ENCODE results near the gene SPATA45. TPM values are rescaled to one million over a fixed set of nuclear protein-coding genes. Genes with fewer than 3 reads are reported as not detected.
"Not testable (repeated sequence)": the region's sequence is repeated elsewhere in the genome, so short reads cannot be mapped to it uniquely, and the experiment has no call there.

The SPATA45 gene
- total and polyA plus RNA-seq, 2 experiments from 2014 or later = 2.9 TPM; not detected in 1

- no peak overlapping the region for H3K4me3 ChIP-seq
- H3K27ac ChIP-seq = no peak overlapping the region
- no peaks in the 10 kb centered on the region for H3K27me3 ChIP-seq
- peaks cover 3% of the 10 kb centered on the region for H3K4me1 ChIP-seq (ENCODE audit: low read depth)
- H3K36me3 ChIP-seq = no peaks in the 10 kb centered on the region
- no peaks in the 10 kb centered on the region for H3K9me3 ChIP-seq (ENCODE audit: low read depth)
- DNase-seq (ENCODE audit: low read depth in 1 of 2, low spot score in 1 of 2) = no peak
- no peak for TF ChIP-seq CTCF (IDR thresholded peaks at IDR 0.05; ENCODE audit: low read depth, low read length)
Observed at GRCh38 chr1:212852105-212852688, 4.7 kb upstream of the SPATA45 start.

DNA sequence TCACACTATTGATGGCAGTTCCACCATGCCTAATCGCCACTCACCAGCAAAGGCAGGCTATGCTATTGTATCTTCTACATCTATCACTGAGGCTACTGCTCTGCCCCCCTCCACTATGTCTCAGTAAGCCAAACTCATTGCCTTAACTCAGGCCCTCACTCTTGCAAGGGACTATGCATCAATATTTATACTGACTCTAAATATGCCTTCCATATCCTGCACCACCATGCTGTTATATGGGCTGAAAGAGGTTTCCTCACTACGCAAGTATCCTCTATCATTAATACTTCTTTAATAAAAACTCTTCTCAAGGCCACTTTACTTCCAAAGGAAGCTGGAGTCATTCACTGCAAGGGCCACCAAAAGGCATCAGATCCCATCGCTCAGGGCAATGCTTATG is 2.9 kb downstream of the SPATA45 start:
- not testable (repeated sequence) for H3K27ac ChIP-seq; DNase-seq (ENCODE audit: low read depth in 1 of 2, low spot score in 1 of 2); H3K9me3 ChIP-seq (ENCODE audit: low read depth); H3K27me3 ChIP-seq; H3K36me3 ChIP-seq; H3K4me3 ChIP-seq; H3K4me1 ChIP-seq (ENCODE audit: low read depth)

- Histone ChIP-seq H3K4me3 (no peak overlapping the region), H3K27me3 (no peaks in the 10 kb centered on the region), H3K27ac (no peak overlapping the region), H3K36me3 (no peaks in the 10 kb centered on the region), H3K4me1 (ENCODE audit: low read depth) (peaks cover 8% of the 10 kb centered on the region), H3K9me3 (ENCODE audit: low read depth) (no peaks in the 10 kb centered on the region)
- TF ChIP-seq CTCF (IDR thresholded peaks at IDR 0.05; ENCODE audit: low read depth, low read length) = no peak
- DNase-seq (ENCODE audit: low read depth in 1 of 2, low spot score in 1 of 2) = no peak
Observed at GRCh38 chr1:212838145-212838544, 9.3 kb downstream of the SPATA45 start.

- H3K9me3 ChIP-seq (ENCODE audit: low read depth); H3K36me3 ChIP-seq; H3K27me3 ChIP-seq; H3K4me1 ChIP-seq (ENCODE audit: low read depth); H3K4me3 ChIP-seq: not testable (repeated sequence)
- H3K27ac ChIP-seq = peak overlapping the region; percentile 80
- DNase-seq (ENCODE audit: low read depth in 1 of 2, low spot score in 1 of 2) = peak in 1 of 2 donors; percentile 29
Observed at GRCh38 chr1:212833211-212834207, 13.9 kb downstream of the SPATA45 start.

- H3K36me3 ChIP-seq = no peaks in the 10 kb centered on the region
- DNase-seq (ENCODE audit: low read depth in 1 of 2, low spot score in 1 of 2) = no peak
- H3K4me1 ChIP-seq (ENCODE audit: low read depth) = peaks cover 4% of the 10 kb centered on the region
- TF ChIP-seq CTCF (IDR thresholded peaks at IDR 0.05; ENCODE audit: low read depth, low read length) = no peak
- no peak overlapping the region for H3K4me3 ChIP-seq
- H3K27ac ChIP-seq = no peak overlapping the region
- no peaks in the 10 kb centered on the region for H3K27me3 ChIP-seq
- peaks cover 5% of the 10 kb centered on the region for H3K9me3 ChIP-seq (ENCODE audit: low read depth)
Observed at GRCh38 chr1:212828395-212828794, 19.1 kb downstream of the SPATA45 start.

- Histone ChIP-seq H3K9me3 (ENCODE audit: low read depth) (peaks cover 5% of the 10 kb centered on the region), H3K27ac (no peak overlapping the region), H3K4me1 (ENCODE audit: low read depth) (no peaks in the 10 kb centered on the region), H3K27me3 (no peaks in the 10 kb centered on the region), H3K36me3 (no peaks in the 10 kb centered on the region), H3K4me3 (no peak overlapping the region)
- no peak for DNase-seq (ENCODE audit: low read depth in 1 of 2, low spot score in 1 of 2)
- no peak for TF ChIP-seq CTCF (IDR thresholded peaks at IDR 0.05; ENCODE audit: low read depth, low read length)
Observed at GRCh38 chr1:212827831-212828278, 19.6 kb downstream of the SPATA45 start.

Measured in cardiac muscle cell (in vitro differentiated cells and primary cell).